VCaP (cell line): ENCODE results near the gene TM9SF3.

ENCODE experiments used
- H3K27ac ChIP-seq: fragments of 450-650 bp; 2 replicates; pipeline ENCODE4 v1.5.1; 2017
- CTCF ChIP-seq: fragments of 450-650 bp; conservative IDR thresholded peaks from 2 replicates; pipeline ENCODE4 v1.5.1; 2017; ENCODE audit warnings: mild to moderate bottlenecking, moderate library complexity

Gene TM9SF3

GRCh38 chr10:96596422-96597407 lies 9.9 kb upstream of the TM9SF3 start:
- no peak for TF ChIP-seq CTCF
- peak overlapping the region; percentile 41 for H3K27ac ChIP-seq

DNA sequence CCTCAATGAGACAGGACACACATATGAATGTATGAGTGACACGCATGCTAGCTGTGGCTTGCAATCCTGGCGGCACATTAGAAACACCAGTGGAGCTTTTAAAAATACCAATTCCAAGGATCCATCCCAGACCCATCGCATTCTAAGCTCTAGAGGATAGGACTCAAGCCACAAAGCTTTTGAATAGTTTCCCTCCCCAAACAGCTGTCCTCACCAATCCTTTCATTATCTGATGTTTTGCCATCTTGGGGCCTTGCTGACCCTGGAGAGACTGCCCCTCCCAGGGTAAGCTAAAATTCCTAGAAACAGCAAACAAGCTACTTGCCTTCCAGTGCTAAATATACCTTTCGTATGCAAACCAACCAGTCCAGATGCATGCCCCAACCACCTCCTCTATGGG lies 8.9 kb upstream of the TM9SF3 start:
- peak overlapping the region; percentile 41 for H3K27ac ChIP-seq
- no peak for TF ChIP-seq CTCF

DNA sequence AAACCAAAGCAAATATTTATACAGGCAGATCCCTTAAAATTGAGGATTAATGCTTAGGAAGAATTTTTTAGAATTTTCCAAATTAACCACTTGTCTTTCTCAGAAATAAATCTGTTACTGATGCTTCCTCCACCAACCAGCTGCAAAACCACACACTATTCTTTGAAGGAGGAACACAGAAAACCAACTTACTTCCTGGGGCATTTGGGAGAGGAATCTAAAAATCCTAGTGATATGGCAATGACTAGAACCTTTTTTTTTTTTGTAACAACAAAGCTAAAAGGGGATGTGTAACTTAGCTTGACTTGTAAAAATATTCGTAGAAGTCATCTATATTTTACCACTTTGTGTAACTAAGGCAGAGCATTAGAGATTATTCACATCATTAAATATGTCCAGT lies 5.1 kb upstream of the TM9SF3 start:
- H3K27ac ChIP-seq: no peak overlapping the region
- no peak for TF ChIP-seq CTCF

DNA sequence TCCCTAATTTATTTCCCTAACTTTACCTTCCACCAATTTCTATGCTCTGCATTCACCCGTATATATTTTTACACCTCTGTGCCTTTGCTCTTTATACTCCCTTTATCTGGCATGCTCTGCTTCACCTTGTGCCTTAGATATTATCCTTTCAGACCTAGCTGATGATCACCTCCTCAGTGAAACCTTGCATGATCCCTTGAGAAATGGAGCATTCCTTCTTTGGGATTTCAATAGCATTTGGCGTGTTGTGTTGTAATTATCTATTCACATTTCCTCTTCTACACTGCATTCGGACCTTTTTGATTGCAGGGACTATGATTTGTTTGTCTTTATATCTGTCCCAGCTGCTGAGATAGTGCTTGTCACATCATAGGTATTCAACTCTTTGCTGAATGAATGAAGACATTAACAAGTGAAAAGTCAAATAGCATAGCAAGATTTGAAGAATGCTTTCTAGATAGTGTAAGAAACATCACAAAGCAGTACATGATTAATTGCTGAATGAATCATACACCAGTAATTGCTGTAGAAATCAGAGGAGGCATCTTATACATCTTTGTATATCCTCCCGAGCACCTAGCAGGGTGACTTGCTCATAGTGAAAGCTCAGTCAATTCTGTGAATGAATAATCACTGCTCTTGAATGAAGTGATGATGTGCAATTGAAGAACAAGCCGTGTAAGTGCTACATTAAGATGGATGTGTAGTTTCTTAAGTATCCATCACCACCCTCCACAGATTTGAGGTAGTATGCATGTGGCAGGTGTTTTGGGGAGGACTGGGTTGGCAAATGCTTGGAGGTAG lies 2.0 kb upstream of the TM9SF3 start:
- TF ChIP-seq CTCF: no peak

GRCh38 chr10:96588060-96588554 lies 1.3 kb upstream of the TM9SF3 start:
- no peak for TF ChIP-seq CTCF
- peak overlapping the region; percentile 99 for H3K27ac ChIP-seq

More for the DNA sequence above, 2.0 kb upstream of the TM9SF3 start:
- peak overlapping the region; percentile 99 for H3K27ac ChIP-seq

DNA sequence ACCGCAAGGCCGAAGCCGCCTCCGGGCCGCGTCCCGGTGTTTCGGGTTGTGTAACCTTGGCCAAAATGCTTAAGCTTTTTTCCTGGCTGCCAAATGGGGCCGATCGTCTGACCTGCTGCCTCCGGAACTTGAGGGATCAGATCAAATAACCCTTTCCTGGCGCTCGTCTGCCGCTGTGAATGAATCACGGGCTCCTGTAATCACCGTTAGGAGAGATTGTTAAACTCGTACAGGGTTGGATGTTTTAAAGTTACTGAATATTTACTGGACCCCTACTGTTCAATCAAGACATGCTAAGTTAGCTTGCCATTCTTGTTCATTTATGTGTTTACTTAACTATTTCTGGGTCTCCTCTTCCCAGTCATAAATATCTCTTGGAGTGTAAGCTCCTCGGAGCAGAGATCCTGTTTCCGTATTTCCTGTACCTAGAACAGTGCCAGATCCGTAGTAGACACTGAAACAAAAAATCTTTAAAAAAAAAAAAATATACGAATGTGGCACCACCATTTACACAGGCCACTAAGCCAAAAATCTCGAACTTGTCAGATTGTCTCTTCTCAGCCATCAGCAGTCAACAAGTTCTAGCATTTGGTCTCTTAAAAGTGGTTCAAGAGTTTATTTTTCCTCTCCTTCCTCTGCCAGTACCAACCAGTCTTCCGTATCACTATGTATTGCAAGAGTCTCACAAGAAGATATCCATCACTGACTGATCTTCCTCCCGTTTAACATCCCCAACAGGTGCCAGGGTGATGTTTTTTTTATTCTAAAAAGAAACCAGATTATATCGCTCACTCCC lies 650 bp upstream of the TM9SF3 start:
- no peak for TF ChIP-seq CTCF

More for the DNA sequence above, 650 bp upstream of the TM9SF3 start:
- H3K27ac ChIP-seq: peak overlapping the region; percentile 99
